PC-3 (cell line): ENCODE data around the gene AKAP8. TPM values are rescaled to one million over a fixed set of nuclear protein-coding genes. Genes with fewer than 3 reads are reported as not detected.

Source experiments
- ATAC-seq: fragments of 200-7000 bp; cut with Tn5 transposase; 2 replicates; pipeline ENCODE4 v1.9.1; 2020; ENCODE audit warnings: mild to moderate bottlenecking, moderate library complexity
- BruUV-seq: library from RNA; stranded (reverse); fragments of 400-500 nt; replicated peaks from 2 replicates; lab custom pipeline; 2021; lab: Mats Ljungman, UMichigan
- CTCF ChIA-PET: fragments of 300-600 bp; sonication (Branson Sonifier 250); formaldehyde crosslinking; loops from one replicate; lab custom pipeline; 2022; ENCODE audit warnings: antibody characterized with exemption; lab: Charles Lee
- POLR2A ChIA-PET: fragments of 300-600 bp; sonication (Branson Sonifier 250); formaldehyde crosslinking; loops from one replicate; lab custom pipeline; 2022; ENCODE audit warnings: antibody characterized with exemption; ENCODE audit not compliant: unreplicated experiment; lab: Charles Lee
- DNase-seq: peaks from one replicate; pipeline ENCODE4 v3.0.0-alpha.2; 2015
- H2AFZ ChIP-seq: fragments of 300-600 bp; sonication (generic); 2 replicates; pipeline ENCODE4 v1.6.0; 2016; ENCODE audit warnings: antibody characterized with exemption, low read length
- H3F3A ChIP-seq: fragments of 300-600 bp; sonication (generic); one replicate; pipeline ENCODE4 v1.6.0; 2017; ENCODE audit warnings: antibody characterized with exemption, low read length, control low read depth, mild to moderate bottlenecking; ENCODE audit not compliant: unreplicated experiment
- H3K27ac ChIP-seq: fragments of 300-600 bp; sonication (generic); 2 replicates; pipeline ENCODE4 v1.5.1; 2016; ENCODE audit warnings: mild to moderate bottlenecking, low read length
- H3K27me3 ChIP-seq: fragments of 300-600 bp; sonication (generic); 2 replicates; pipeline ENCODE4 v1.6.1; 2016; ENCODE audit warnings: low read length, mixed read lengths
- H3K36me3 ChIP-seq: fragments of 300-600 bp; sonication (generic); 2 replicates; pipeline ENCODE4 v1.6.1; 2016; ENCODE audit warnings: low read depth, mixed run types, low read length, mixed read lengths
- H3K4me1 ChIP-seq: fragments of 300-600 bp; sonication (generic); 2 replicates; pipeline ENCODE4 v1.5.1; 2016; ENCODE audit warnings: low read length; ENCODE audit not compliant: insufficient read depth
- H3K4me2 ChIP-seq: fragments of 300-600 bp; sonication (generic); 2 replicates; pipeline ENCODE4 v1.6.0; 2016; ENCODE audit warnings: low read length
- H3K4me3 ChIP-seq: fragments of 300-600 bp; sonication (generic); 2 replicates; pipeline ENCODE4 v1.5.1; 2016; ENCODE audit warnings: mild to moderate bottlenecking, low read length, mixed read lengths
- H3K79me2 ChIP-seq: fragments of 300-600 bp; sonication (generic); 2 replicates; pipeline ENCODE4 v1.6.1; 2017; ENCODE audit warnings: low read length, mixed read lengths
- H3K9ac ChIP-seq: fragments of 300-600 bp; sonication (generic); 2 replicates; pipeline ENCODE4 v1.6.0; 2016; ENCODE audit warnings: mild to moderate bottlenecking, low read length
- H3K9me2 ChIP-seq: fragments of 300-600 bp; sonication (generic); replicated peaks from 2 replicates; pipeline ENCODE4 v1.6.1; 2016; ENCODE audit warnings: mixed run types, low read length, mixed read lengths
- H3K9me3 ChIP-seq: fragments of 300-600 bp; sonication (generic); 2 replicates; pipeline ENCODE4 v1.6.1; 2016; ENCODE audit warnings: low read length, mixed read lengths
- H4K20me1 ChIP-seq: fragments of 300-600 bp; sonication (generic); 2 replicates; pipeline ENCODE4 v1.6.1; 2016; ENCODE audit warnings: low read length, mixed read lengths
- CTCF ChIP-seq: fragments of 300-600 bp; sonication (generic); conservative IDR thresholded peaks from 2 replicates; pipeline ENCODE4 v1.5.1; 2017; ENCODE audit warnings: antibody characterized with exemption, low read depth, mild to moderate bottlenecking, low read length
- EZH2 ChIP-seq: fragments of 300-600 bp; sonication (generic); IDR thresholded peaks from one replicate; pipeline ENCODE4 v1.6.1; 2017; ENCODE audit warnings: antibody characterized with exemption, mild to moderate bottlenecking, low read length; ENCODE audit not compliant: unreplicated experiment
- EZH2phosphoT487 ChIP-seq: fragments of 300-600 bp; sonication (generic); IDR thresholded peaks from 2 replicates; pipeline ENCODE4 v1.6.1; 2018; ENCODE audit warnings: mild to moderate bottlenecking, antibody characterized with exemption, low read length, borderline replicate concordance
- intact Hi-C: fragments of 100-400 bp; cut with micrococcal nuclease; formaldehyde crosslinking; loops from 2 replicates; pipeline ENCODE4 v1.9.0; 2023
- total RNA-seq: library from RNA; depleted of rRNA; stranded (reverse); fragments of >200 nt; gene quantifications from 2 replicates; pipeline ENCODE4 v1.2.3, GENCODE V29; 2014

AKAP8 gene
- total RNA-seq, 1 experiment from 2014 or later = 36.3 TPM

- H3K4me1 ChIP-seq = no peaks in the 10 kb centered on the region
- intact Hi-C loops = no loop called here
- H3K27me3 ChIP-seq = no peaks in the 10 kb centered on the region
- H3K9me2 ChIP-seq = no peaks in the 10 kb centered on the region
- ChIA-PET CTCF (no interaction called here), POLR2A (no interaction called here)
- H3K36me3 ChIP-seq = peaks cover 49% of the 10 kb centered on the region
- TF ChIP-seq EZH2 = no peak
- TF ChIP-seq CTCF = no peak
- no peak for TF ChIP-seq EZH2phosphoT487
- H3K9ac ChIP-seq = no peak overlapping the region
- peaks cover 13% of the 10 kb centered on the region; the same call in 1 of the 2 replicates for H4K20me1 ChIP-seq
- no peak overlapping the region for H3K4me3 ChIP-seq
- H3K27ac ChIP-seq = no peak overlapping the region
- peaks cover 20% of the 10 kb centered on the region for H3K79me2 ChIP-seq
- DNase-seq (no peak), ATAC-seq (no peak)
- H2AFZ ChIP-seq = no peak overlapping the region
- H3K4me2 ChIP-seq = no peak overlapping the region
- no peaks in the 10 kb centered on the region for H3K9me3 ChIP-seq
- BruUV-seq = no TSS peak
- H3F3A ChIP-seq = no peaks in the 10 kb centered on the region
These were observed 19.1 kb upstream of the AKAP8 start for GRCh38 chr19:15398501-15399233.

- H4K20me1 ChIP-seq = peaks cover 6% of the 10 kb centered on the region; the same call in 1 of the 2 replicates
- H2AFZ ChIP-seq = no peak overlapping the region
- H3K36me3 ChIP-seq = peaks cover 57% of the 10 kb centered on the region
- TF ChIP-seq CTCF = no peak
- no peak for TF ChIP-seq EZH2
- no peak for TF ChIP-seq EZH2phosphoT487
- H3K9ac ChIP-seq = no peak overlapping the region
- no peaks in the 10 kb centered on the region for H3K4me1 ChIP-seq
- no peak overlapping the region for H3K4me3 ChIP-seq
- CTCF ChIA-PET = no interaction called here
- no peaks in the 10 kb centered on the region for H3F3A ChIP-seq
- BruUV-seq = no TSS peak
- ATAC-seq (no peak), DNase-seq (no peak)
- H3K27ac ChIP-seq = no peak overlapping the region
- H3K4me2 ChIP-seq = no peak overlapping the region
- POLR2A ChIA-PET = no interaction called here
- peaks cover 18% of the 10 kb centered on the region for H3K79me2 ChIP-seq
- no peaks in the 10 kb centered on the region for H3K9me2 ChIP-seq
- H3K9me3 ChIP-seq = no peaks in the 10 kb centered on the region
- intact Hi-C loops = no loop called here
- H3K27me3 ChIP-seq = no peaks in the 10 kb centered on the region
These were observed 18.2 kb upstream of the AKAP8 start for GRCh38 chr19:15397782-15398181.

GRCh38 chr19:15397236-15397635, 17.6 kb upstream of the AKAP8 start:
- intact Hi-C loops = no loop called here
- TF ChIP-seq EZH2phosphoT487 = no peak
- TF ChIP-seq CTCF = no peak
- no peak for TF ChIP-seq EZH2
- peaks cover under 1% of the 10 kb centered on the region; the same call in 1 of the 2 replicates for H4K20me1 ChIP-seq
- no peaks in the 10 kb centered on the region for H3F3A ChIP-seq
- H3K27ac ChIP-seq = no peak overlapping the region
- no peak overlapping the region for H3K4me2 ChIP-seq
- DNase-seq (no peak), ATAC-seq (no peak)
- H3K9me2 ChIP-seq = no peaks in the 10 kb centered on the region
- H3K36me3 ChIP-seq = peaks cover 57% of the 10 kb centered on the region
- BruUV-seq = no TSS peak
- H3K4me1 ChIP-seq = no peaks in the 10 kb centered on the region
- CTCF ChIA-PET = no interaction called here
- H3K9ac ChIP-seq = no peak overlapping the region
- no peaks in the 10 kb centered on the region for H3K9me3 ChIP-seq
- no peak overlapping the region for H2AFZ ChIP-seq
- peaks cover 13% of the 10 kb centered on the region for H3K79me2 ChIP-seq
- POLR2A ChIA-PET = no interaction called here
- no peaks in the 10 kb centered on the region for H3K27me3 ChIP-seq
- no peak overlapping the region for H3K4me3 ChIP-seq
